Smooth muscle cell (in vitro differentiated cells): Measurements from ENCODE around the gene IL6R. TPM values are rescaled to one million over a fixed set of nuclear protein-coding genes. Genes with fewer than 3 reads are reported as not detected.
A peak's percentile ranks its signal among the peaks of the same experiment; 100 is the strongest.

Experiments
- DNase-seq: peaks from one replicate; lab custom pipeline; 2025; ENCODE audit not compliant: unreplicated experiment; lab: John Stamatoyannopoulos, UW
- H2AFZ ChIP-seq: fragments of 200-600 bp; sonication (generic); 2 replicates; pipeline ENCODE4 v1.6.0; 2016; ENCODE audit warnings: antibody characterized with exemption, low read depth, mild to moderate bottlenecking
- H3F3A ChIP-seq: fragments of 200-600 bp; sonication (generic); 2 replicates; pipeline ENCODE4 v1.6.0; 2017; ENCODE audit warnings: antibody characterized with exemption, low read depth
- H3K27ac ChIP-seq: fragments of 200-600 bp; sonication (generic); 2 replicates; pipeline ENCODE4 v1.5.1; 2016; ENCODE audit warnings: low read depth, mild to moderate bottlenecking
- H3K27me3 ChIP-seq: fragments of 200-600 bp; sonication (generic); 2 replicates; pipeline ENCODE4 v1.6.1; 2016; ENCODE audit warnings: low read depth, mild to moderate bottlenecking
- H3K36me3 ChIP-seq: fragments of 200-600 bp; sonication (generic); 2 replicates; pipeline ENCODE4 v1.5.1; 2016; ENCODE audit warnings: low read depth
- H3K4me1 ChIP-seq: fragments of 200-600 bp; sonication (generic); 2 replicates; pipeline ENCODE4 v1.5.1; 2016; ENCODE audit warnings: low read depth
- H3K4me2 ChIP-seq: fragments of 200-600 bp; sonication (generic); 2 replicates; pipeline ENCODE4 v1.6.0; 2016; ENCODE audit warnings: mild to moderate bottlenecking
- H3K4me3 ChIP-seq: fragments of 200-600 bp; sonication (generic); 2 replicates; pipeline ENCODE4 v1.5.1; 2016; ENCODE audit warnings: mild to moderate bottlenecking
- H3K79me2 ChIP-seq: fragments of 200-600 bp; sonication (generic); 2 replicates; pipeline ENCODE4 v1.6.0; 2016; ENCODE audit warnings: low read depth, mild to moderate bottlenecking
- H3K9ac ChIP-seq: fragments of 200-600 bp; sonication (generic); 2 replicates; pipeline ENCODE4 v1.6.0; 2016; ENCODE audit warnings: low read depth
- H3K9me3 ChIP-seq: fragments of 200-600 bp; sonication (generic); replicated peaks from 2 replicates; pipeline ENCODE4 v1.5.1; 2016; ENCODE audit warnings: low read depth
- H4K20me1 ChIP-seq: fragments of 200-600 bp; sonication (generic); 2 replicates; pipeline ENCODE4 v1.6.0; 2016; ENCODE audit warnings: low read depth
- CTCF ChIP-seq: fragments of 200-600 bp; sonication (generic); IDR thresholded peaks from 2 replicates; pipeline ENCODE4 v1.5.1; 2017; ENCODE audit warnings: borderline replicate concordance, mild to moderate bottlenecking, antibody characterized with exemption; ENCODE audit not compliant: insufficient read depth, poor library complexity, severe bottlenecking
- WGBS: methylation state at CpG from one replicate; pipeline ENCODE4 v1.1.7; 2016; ENCODE audit warnings: low lambda C conversion rate; 5-methylcytosine and 5-hydroxymethylcytosine counted together
- polyA plus RNA-seq: library from polyadenylated mRNA; unstranded; fragments of >200 nt; fragmentation: Nextera tagmentation; extraction: Ambion mirVana; gene quantifications from 2 replicates; pipeline ENCODE4 v1.2.1, GENCODE V29; 2016
- total RNA-seq: library from RNA; depleted of rRNA; stranded (reverse); fragments of >200 nt; gene quantifications from 2 replicates; pipeline ENCODE4 v1.2.3, GENCODE V29; 2014

The IL6R gene
- total and polyA plus RNA-seq, 2 experiments from 2014 or later: 1.8 to 1.9 TPM

GRCh38 chr1:154448331-154448811 lies 43.2 kb downstream of the IL6R start:
- peaks cover 12% of the 10 kb centered on the region for H3F3A ChIP-seq
- H3K4me3 ChIP-seq: no peak overlapping the region
- no peaks in the 10 kb centered on the region for H3K79me2 ChIP-seq
- H3K27me3 ChIP-seq: no peaks in the 10 kb centered on the region
- H4K20me1 ChIP-seq: no peaks in the 10 kb centered on the region
- H3K4me2 ChIP-seq: peak overlapping the region; percentile 60
- no peak for TF ChIP-seq CTCF
- H3K9ac ChIP-seq: no peak overlapping the region
- WGBS: 26% methylated on average over 7 of the region's 7 CpGs
- H3K36me3 ChIP-seq: no peaks in the 10 kb centered on the region
- no peak for DNase-seq
- no peaks in the 10 kb centered on the region for H3K9me3 ChIP-seq
- peaks cover 4% of the 10 kb centered on the region for H3K4me1 ChIP-seq
- H3K27ac ChIP-seq: peak overlapping the region; percentile 49
- no peak overlapping the region for H2AFZ ChIP-seq

- Histone ChIP-seq H2AFZ (no peak overlapping the region), H3K36me3 (no peaks in the 10 kb centered on the region), H3K79me2 (no peaks in the 10 kb centered on the region), H3K27ac (no peak overlapping the region), H3K9ac (no peak overlapping the region), H3K9me3 (no peaks in the 10 kb centered on the region), H3K4me1 (peaks cover 1% of the 10 kb centered on the region), H3K4me3 (no peak overlapping the region), H3K27me3 (no peaks in the 10 kb centered on the region), H4K20me1 (no peaks in the 10 kb centered on the region), H3F3A (peaks cover 5% of the 10 kb centered on the region), H3K4me2 (no peak overlapping the region)
- no peak for DNase-seq
- TF ChIP-seq CTCF: no peak
- WGBS: 97% methylated on average over 5 of the region's 5 CpGs
These were observed 48.0 kb downstream of the IL6R start for GRCh38 chr1:154453161-154453560.

- H3K79me2 ChIP-seq: no peaks in the 10 kb centered on the region
- H3K27ac ChIP-seq: no peak overlapping the region
- no peaks in the 10 kb centered on the region for H3K27me3 ChIP-seq
- no peaks in the 10 kb centered on the region for H3K9me3 ChIP-seq
- no peaks in the 10 kb centered on the region for H3K4me1 ChIP-seq
- no peak for DNase-seq
- H3F3A ChIP-seq: no peaks in the 10 kb centered on the region
- no peak overlapping the region for H3K4me3 ChIP-seq
- WGBS: 84% methylated on average over 5 of the region's 5 CpGs
- H3K9ac ChIP-seq: no peak overlapping the region
- no peak overlapping the region for H2AFZ ChIP-seq
- no peak for TF ChIP-seq CTCF
- no peak overlapping the region for H3K4me2 ChIP-seq
- no peaks in the 10 kb centered on the region for H3K36me3 ChIP-seq
- no peaks in the 10 kb centered on the region for H4K20me1 ChIP-seq
These were observed 48.6 kb downstream of the IL6R start for GRCh38 chr1:154453574-154454352.
